ENCODE results near the gene PPP6R1. TPM values are rescaled to one million over a fixed set of nuclear protein-coding genes. Genes with fewer than 3 reads are reported as not detected.

PPP6R1 gene
- total and polyA plus RNA-seq, 2 of the 13 experiments (the other 11 are each of a cell fraction or from before 2014, with no cell fraction given) = 25.8 to 54.0 TPM

DNA sequence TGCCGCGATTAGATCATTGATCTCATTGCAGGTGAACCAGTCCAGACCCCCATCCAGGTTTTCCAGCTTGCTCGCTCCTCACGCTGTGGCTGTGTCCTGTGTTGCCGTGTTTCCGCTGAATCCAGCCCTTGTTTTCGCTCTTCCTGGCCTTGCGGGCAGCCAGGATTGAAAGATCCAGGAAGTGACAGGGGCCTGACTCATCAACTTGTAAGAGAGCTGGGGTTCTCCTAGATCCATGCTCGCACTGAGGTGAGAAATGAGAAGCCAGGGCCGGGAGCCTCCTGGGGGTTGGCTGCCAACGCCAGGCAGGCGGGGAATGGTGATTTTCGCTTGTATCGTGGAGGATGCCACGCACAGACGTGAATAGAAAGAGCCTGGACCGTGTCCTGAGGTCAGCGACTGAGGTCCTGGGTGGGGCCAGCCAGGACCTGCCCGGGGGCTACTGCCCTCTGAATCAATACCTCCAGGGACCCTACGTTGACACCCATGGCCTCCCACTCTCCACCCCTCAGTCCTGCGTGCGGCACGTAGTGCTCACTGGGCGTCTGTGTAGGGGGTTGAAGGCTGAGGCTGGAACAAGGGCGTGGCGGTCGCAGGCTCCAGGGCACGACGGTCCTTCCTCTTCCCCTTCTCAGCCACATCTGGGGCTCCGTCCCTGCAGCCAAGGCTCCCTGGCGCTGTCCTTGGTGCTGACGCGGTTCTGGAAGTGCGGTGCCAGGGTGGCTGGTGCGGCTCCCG is 42.2 kb downstream of the PPP6R1 start (continued):
- TF ChIP-seq, protein P1, sequence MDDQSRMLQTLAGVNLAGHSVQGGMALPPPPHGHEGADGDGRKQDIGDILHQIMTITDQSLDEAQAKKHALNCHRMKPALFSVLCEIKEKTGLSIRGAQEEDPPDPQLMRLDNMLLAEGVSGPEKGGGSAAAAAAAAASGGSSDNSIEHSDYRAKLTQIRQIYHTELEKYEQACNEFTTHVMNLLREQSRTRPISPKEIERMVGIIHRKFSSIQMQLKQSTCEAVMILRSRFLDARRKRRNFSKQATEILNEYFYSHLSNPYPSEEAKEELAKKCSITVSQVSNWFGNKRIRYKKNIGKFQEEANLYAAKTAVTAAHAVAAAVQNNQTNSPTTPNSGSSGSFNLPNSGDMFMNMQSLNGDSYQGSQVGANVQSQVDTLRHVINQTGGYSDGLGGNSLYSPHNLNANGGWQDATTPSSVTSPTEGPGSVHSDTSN (CRISPR knock-in tag; IDR thresholded peaks at IDR 0.05; ENCODE audit: borderline replicate concordance) = peak; percentile 85; the same call in 1 of the 2 replicates
- TF ChIP-seq HOXD1 (CRISPR knock-in tag; IDR thresholded peaks at IDR 0.05) (peak; percentile 97), ZNF432 (CRISPR knock-in tag; IDR thresholded peaks at IDR 0.05; ENCODE audit: borderline replicate concordance) (no peak), ZNF256 (CRISPR knock-in tag; conservative IDR thresholded peaks at IDR 0.05) (peak; percentile 98), ZNF841 (CRISPR knock-in tag; IDR thresholded peaks at IDR 0.05; ENCODE audit: borderline replicate concordance) (no peak), ZNF589 (CRISPR knock-in tag; conservative IDR thresholded peaks at IDR 0.05) (peak; percentile 81; the same call in 1 of the 2 replicates), MEF2D (CRISPR knock-in tag; IDR thresholded peaks at IDR 0.05) (peak; percentile 91), ZNF367 (CRISPR knock-in tag; IDR thresholded peaks at IDR 0.05; ENCODE audit: borderline replicate concordance) (peak; percentile 96; the same call in 1 of the 2 replicates), ZNF615 (CRISPR knock-in tag; IDR thresholded peaks at IDR 0.05; ENCODE audit: borderline replicate concordance) (peak; percentile 91; the same call in 1 of the 2 replicates), SMARCE1 (IDR thresholded peaks at IDR 0.05; ENCODE audit: borderline replicate concordance) (no peak), RAD51 (IDR thresholded peaks at IDR 0.05; ENCODE audit: borderline replicate concordance) (no peak), SP2 (CRISPR knock-in tag; IDR thresholded peaks at IDR 0.05) (peak; percentile 51), RARG (CRISPR knock-in tag; IDR thresholded peaks at IDR 0.05; ENCODE audit: low read depth) (peak; percentile 93; the same call in 1 of the 2 replicates), PHB2 (IDR thresholded peaks at IDR 0.05; ENCODE audit: partially characterized antibody) (no peak), CBX2 (IDR thresholded peaks at IDR 0.05; ENCODE audit: low read depth, low read length) (no peak), CBX2 (CRISPR knock-in tag; IDR thresholded peaks at IDR 0.05; ENCODE audit: low read depth) (no peak), ZNF546 (CRISPR knock-in tag; conservative IDR thresholded peaks at IDR 0.05) (peak; percentile 93), ZNF350 (CRISPR knock-in tag; IDR thresholded peaks at IDR 0.05; ENCODE audit: borderline replicate concordance, low read depth) (peak; percentile 82), ZNF766 (CRISPR knock-in tag; IDR thresholded peaks at IDR 0.05; ENCODE audit: borderline replicate concordance) (0 out of 2 replicates have a peak, but pooled peaks have one; percentile 80), ZNF598 (CRISPR knock-in tag; IDR thresholded peaks at IDR 0.05; ENCODE audit: borderline replicate concordance) (no peak; the same call in 1 of the 2 replicates), ZMAT3 (CRISPR knock-in tag; conservative IDR thresholded peaks at IDR 0.05) (peak; percentile 94), HNRNPUL1 (IDR thresholded peaks at IDR 0.05; ENCODE audit: low read depth, low read length) (no peak), CREM (IDR thresholded peaks at IDR 0.05) (peak; percentile 76), CREM (CRISPR knock-in tag; IDR thresholded peaks at IDR 0.05) (0 out of 2 replicates have a peak, but pooled peaks have one; percentile 26), ATF7 (IDR thresholded peaks at IDR 0.05) (0 out of 2 replicates have a peak, but pooled peaks have one; percentile 44), ATF7 (CRISPR knock-in tag; IDR thresholded peaks at IDR 0.05) (peak; percentile 80)
- TF ChIP-seq, protein P2, sequence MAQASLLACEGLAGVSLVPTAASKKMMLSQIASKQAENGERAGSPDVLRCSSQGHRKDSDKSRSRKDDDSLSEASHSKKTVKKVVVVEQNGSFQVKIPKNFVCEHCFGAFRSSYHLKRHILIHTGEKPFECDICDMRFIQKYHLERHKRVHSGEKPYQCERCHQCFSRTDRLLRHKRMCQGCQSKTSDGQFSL (CRISPR knock-in tag; IDR thresholded peaks at IDR 0.05) = peak; percentile 57; the same call in 1 of the 2 replicates
- TF ChIP-seq, protein P3, sequence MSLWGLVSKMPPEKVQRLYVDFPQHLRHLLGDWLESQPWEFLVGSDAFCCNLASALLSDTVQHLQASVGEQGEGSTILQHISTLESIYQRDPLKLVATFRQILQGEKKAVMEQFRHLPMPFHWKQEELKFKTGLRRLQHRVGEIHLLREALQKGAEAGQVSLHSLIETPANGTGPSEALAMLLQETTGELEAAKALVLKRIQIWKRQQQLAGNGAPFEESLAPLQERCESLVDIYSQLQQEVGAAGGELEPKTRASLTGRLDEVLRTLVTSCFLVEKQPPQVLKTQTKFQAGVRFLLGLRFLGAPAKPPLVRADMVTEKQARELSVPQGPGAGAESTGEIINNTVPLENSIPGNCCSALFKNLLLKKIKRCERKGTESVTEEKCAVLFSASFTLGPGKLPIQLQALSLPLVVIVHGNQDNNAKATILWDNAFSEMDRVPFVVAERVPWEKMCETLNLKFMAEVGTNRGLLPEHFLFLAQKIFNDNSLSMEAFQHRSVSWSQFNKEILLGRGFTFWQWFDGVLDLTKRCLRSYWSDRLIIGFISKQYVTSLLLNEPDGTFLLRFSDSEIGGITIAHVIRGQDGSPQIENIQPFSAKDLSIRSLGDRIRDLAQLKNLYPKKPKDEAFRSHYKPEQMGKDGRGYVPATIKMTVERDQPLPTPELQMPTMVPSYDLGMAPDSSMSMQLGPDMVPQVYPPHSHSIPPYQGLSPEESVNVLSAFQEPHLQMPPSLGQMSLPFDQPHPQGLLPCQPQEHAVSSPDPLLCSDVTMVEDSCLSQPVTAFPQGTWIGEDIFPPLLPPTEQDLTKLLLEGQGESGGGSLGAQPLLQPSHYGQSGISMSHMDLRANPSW (CRISPR knock-in tag; IDR thresholded peaks at IDR 0.05; ENCODE audit: borderline replicate concordance) = no peak; the same call in 1 of the 2 replicates
